Lower lobe of right lung (tissue), 2 donors: ENCODE measurements around the gene DAO. TPM values are rescaled to one million over a fixed set of nuclear protein-coding genes. Genes with fewer than 3 reads are reported as not detected.

Experiments
- ATAC-seq, 2 donors: fragments of 200-7000 bp; cut with Tn5 transposase; one replicate each; pipeline ENCODE4 v1.9.1; 2020 to 2022; ENCODE audit warnings: mild to moderate bottlenecking in 2 of 2, moderate library complexity in 2 of 2
- DNase-seq: peaks from one replicate; pipeline ENCODE4 v3.0.0-alpha.2; 2020
- H3K27ac ChIP-seq: fragments of 200-600 bp; one replicate; pipeline ENCODE4 v1.8.0; 2022
- H3K27me3 ChIP-seq: fragments of 200-600 bp; one replicate; pipeline ENCODE4 v1.8.0; 2022; ENCODE audit warnings: low read depth
- H3K36me3 ChIP-seq: fragments of 200-600 bp; one replicate; pipeline ENCODE4 v1.8.0; 2022; ENCODE audit warnings: mild to moderate bottlenecking
- H3K4me1 ChIP-seq: fragments of 200-600 bp; one replicate; pipeline ENCODE4 v1.8.0; 2022
- H3K4me3 ChIP-seq: fragments of 200-600 bp; one replicate; pipeline ENCODE4 v1.8.0; 2022; ENCODE audit warnings: mild to moderate bottlenecking
- H3K9me3 ChIP-seq: fragments of 200-600 bp; one replicate; pipeline ENCODE4 v1.8.0; 2022
- CTCF ChIP-seq: fragments of 200-600 bp; IDR thresholded peaks from one replicate; pipeline ENCODE4 v1.8.0; 2022; ENCODE audit warnings: antibody characterized with exemption, mild to moderate bottlenecking
- intact Hi-C: fragments of 100-400 bp; cut with DNase I; formaldehyde crosslinking; loops from one replicate; pipeline ENCODE4 v1.11.0; 2022
- total RNA-seq: library from RNA; stranded (reverse); fragmentation: NEBNext Ultra II Directional; extraction: Animal tissue kit (Norgen Biotek cat#: 25700); gene quantifications from one replicate; pipeline ENCODE4 v1.2.1, GENCODE V29; 2021
- donor health status: DM: no; HTN: yes; CAD: no; lungs with severe emphysema.

DAO gene
- total RNA-seq, 1 donor from 2014 or later: not detected

GRCh38 chr12:108845696-108846095 lies 34.2 kb upstream of the DAO start:
- peaks cover 55% of the 10 kb centered on the region for H3K4me1 ChIP-seq
- H3K9me3 ChIP-seq: no peaks in the 10 kb centered on the region
- intact Hi-C loops: no loop called here
- H3K27ac ChIP-seq: no peak overlapping the region
- H3K36me3 ChIP-seq: peaks cover 45% of the 10 kb centered on the region
- no peak for TF ChIP-seq CTCF
- H3K27me3 ChIP-seq: no peaks in the 10 kb centered on the region
- no peak overlapping the region for H3K4me3 ChIP-seq
- DNase-seq: no peak
- no peak for ATAC-seq

- H3K27ac ChIP-seq: no peak overlapping the region
- no peak for DNase-seq
Measured at GRCh38 chr12:108846290-108846701, 33.6 kb upstream of the DAO start.

GRCh38 chr12:108847705-108848104 lies 32.2 kb upstream of the DAO start:
- DNase-seq (no peak), ATAC-seq (no peak)
- no peak overlapping the region for H3K4me3 ChIP-seq
- H3K9me3 ChIP-seq: no peaks in the 10 kb centered on the region
- no peak overlapping the region for H3K27ac ChIP-seq
- intact Hi-C loops: no loop called here
- no peaks in the 10 kb centered on the region for H3K27me3 ChIP-seq
- H3K36me3 ChIP-seq: peaks cover 48% of the 10 kb centered on the region
- peaks cover 72% of the 10 kb centered on the region for H3K4me1 ChIP-seq
- TF ChIP-seq CTCF: no peak

More at GRCh38 chr12:108846290-108846701, 33.6 kb upstream of the DAO start:
- Histone ChIP-seq H3K4me1 (peaks cover 60% of the 10 kb centered on the region), H3K27me3 (no peaks in the 10 kb centered on the region), H3K4me3 (no peak overlapping the region), H3K9me3 (no peaks in the 10 kb centered on the region), H3K36me3 (peaks cover 47% of the 10 kb centered on the region)
- ATAC-seq: peak; percentile 39 to 46
- intact Hi-C loops: no loop called here
- no peak for TF ChIP-seq CTCF

- Histone ChIP-seq H3K36me3 (peaks cover 48% of the 10 kb centered on the region), H3K27me3 (no peaks in the 10 kb centered on the region), H3K9me3 (no peaks in the 10 kb centered on the region), H3K27ac (no peak overlapping the region), H3K4me3 (no peak overlapping the region), H3K4me1 (peaks cover 79% of the 10 kb centered on the region)
- no peak for TF ChIP-seq CTCF
- intact Hi-C loops: no loop called here
- DNase-seq (no peak), ATAC-seq (no peak)
Measured at GRCh38 chr12:108849660-108850059, 30.2 kb upstream of the DAO start.

GRCh38 chr12:108850854-108851573 lies 28.9 kb upstream of the DAO start:
- peak overlapping the region; percentile 7 for H3K4me3 ChIP-seq
- H3K27me3 ChIP-seq: no peaks in the 10 kb centered on the region
- peak overlapping the region; percentile 49 for H3K27ac ChIP-seq
- no peaks in the 10 kb centered on the region for H3K9me3 ChIP-seq
- ATAC-seq (peak; percentile 19 to 63), DNase-seq (peak; percentile 68)
- H3K36me3 ChIP-seq: peaks cover 47% of the 10 kb centered on the region
- intact Hi-C loops: no loop called here
- peaks cover 88% of the 10 kb centered on the region for H3K4me1 ChIP-seq
- TF ChIP-seq CTCF: peak; percentile 17
